Liver (tissue), 9 donors: Measurements from ENCODE around the gene TYW1. TPM values are rescaled to one million over a fixed set of nuclear protein-coding genes. Genes with fewer than 3 reads are reported as not detected.
"Not testable (repeated sequence)": the region's sequence is repeated elsewhere in the genome, so short reads cannot be mapped to it uniquely, and the experiment has no call there.

Source experiments
- DNase-seq: peaks from one replicate; pipeline ENCODE4 v3.0.0-alpha.2; 2017; ENCODE audit warnings: low spot score
- H3K27ac ChIP-seq, 2 donors: one replicate each; pipeline ENCODE4 v1.7.0; 2013; ENCODE audit warnings: inconsistent platforms in 2 of 2, low read length in 2 of 2, control low read depth in 1 of 2, low read depth in 1 of 2, mild to moderate bottlenecking in 1 of 2
- H3K27me3 ChIP-seq, 4 donors: one replicate each; pipeline versions ENCODE4 v1.6.1 to v1.7.0; 2013; ENCODE audit warnings: low read length in 3 of 4, inconsistent platforms in 1 of 4, mild to moderate bottlenecking in 1 of 4, moderate library complexity in 1 of 4; ENCODE audit not compliant: control insufficient read depth in 4 of 4, insufficient read depth in 4 of 4
- H3K36me3 ChIP-seq, 4 donors: one replicate each; pipeline versions ENCODE4 v1.6.1 to v1.7.0; 2013; ENCODE audit warnings: low read length in 3 of 4, mild to moderate bottlenecking in 3 of 4, low read depth in 1 of 4, moderate library complexity in 1 of 4; ENCODE audit not compliant: control insufficient read depth in 4 of 4, insufficient read depth in 3 of 4
- H3K4me1 ChIP-seq, 4 donors: one replicate each; pipeline versions ENCODE4 v1.6.1 to v1.7.0; 2013; ENCODE audit warnings: low read length in 3 of 4, mild to moderate bottlenecking in 3 of 4, moderate library complexity in 1 of 4; ENCODE audit not compliant: control insufficient read depth in 4 of 4, insufficient read depth in 4 of 4
- H3K4me3 ChIP-seq, 3 donors: one replicate each; pipeline versions ENCODE4 v1.6.1 to v1.7.0; 2013; ENCODE audit warnings: low read length in 3 of 3, control low read depth in 1 of 3, low read depth in 1 of 3, mild to moderate bottlenecking in 1 of 3
- H3K9ac ChIP-seq, 2 donors: one replicate each; pipeline ENCODE4 v1.7.0; 2013; ENCODE audit warnings: low read length in 2 of 2, mild to moderate bottlenecking in 2 of 2, moderate library complexity in 2 of 2, control low read depth in 1 of 2, low read depth in 1 of 2
- H3K9me3 ChIP-seq, 4 donors: one replicate each; pipeline versions ENCODE4 v1.6.1 to v1.7.0; 2013; ENCODE audit warnings: low read length in 3 of 4; ENCODE audit not compliant: control insufficient read depth in 4 of 4
- NR2F2 ChIP-seq: IDR thresholded peaks from 2 replicates; pipeline ENCODE4 v1.6.1; 2016; ENCODE audit warnings: antibody characterized with exemption
- WGBS: extraction: QIAGEN DNeasy Blood & Tissue Kit; methylation state at CpG from one replicate; pipeline ENCODE4 v1.1.7; 2013; 5-methylcytosine and 5-hydroxymethylcytosine counted together
- polyA plus RNA-seq, 2 donors: library from polyadenylated mRNA; stranded (reverse) in 1 of 2; unstranded in 1 of 2; fragments of 200-250 nt in 1 of 2; fragments of >200 nt in 1 of 2; fragmentation: Nextera tagmentation in 1 of 2; extraction: Ambion mirVana in 1 of 2; gene quantifications; one replicate each; pipeline versions ENCODE4 v1.2.1 to v1.2.3, GENCODE V29; 2013 to 2015
- total RNA-seq, 2 donors: library from RNA; depleted of rRNA; stranded (reverse); fragments of >200 nt; gene quantifications; one replicate each; pipeline ENCODE4 v1.2.3, GENCODE V29; 2014
- donor health status: healthy.
- donor health status: healthy.
- donor health status: healthy.
- donor health status: healthy.
- donor health status: healthy.

TYW1 gene
- total and polyA plus RNA-seq, 4 donors, result 6.7 to 16.6 (median 9.9) TPM

GRCh38 chr7:67143091-67143786 lies 146.6 kb downstream of the TYW1 start:
- not testable (repeated sequence) for H3K27ac ChIP-seq
- WGBS, result 76% methylated on average over 9 of the region's 9 CpGs
- peak; percentile 39 for TF ChIP-seq NR2F2

GRCh38 chr7:67145581-67146193 lies 149.1 kb downstream of the TYW1 start:
- not testable (repeated sequence) for DNase-seq, H3K4me1 ChIP-seq, H3K36me3 ChIP-seq, H3K4me3 ChIP-seq, H3K27ac ChIP-seq, H3K9ac ChIP-seq, H3K27me3 ChIP-seq, H3K9me3 ChIP-seq
- WGBS, result 91% methylated on average over 3 of the region's 3 CpGs

More at GRCh38 chr7:67143091-67143786, 146.6 kb downstream of the TYW1 start:
- not testable (repeated sequence) for H3K36me3 ChIP-seq, H3K9me3 ChIP-seq, DNase-seq, H3K27me3 ChIP-seq, H3K4me1 ChIP-seq, H3K9ac ChIP-seq, H3K4me3 ChIP-seq

GRCh38 chr7:67149131-67149530 lies 152.5 kb downstream of the TYW1 start:
- H3K27ac ChIP-seq, H3K27me3 ChIP-seq, H3K9me3 ChIP-seq, H3K4me3 ChIP-seq, H3K4me1 ChIP-seq, DNase-seq, H3K9ac ChIP-seq, H3K36me3 ChIP-seq: not testable (repeated sequence)

GRCh38 chr7:67154374-67154773 lies 157.7 kb downstream of the TYW1 start:
- not testable (repeated sequence) for H3K36me3 ChIP-seq, DNase-seq, H3K9ac ChIP-seq, H3K27ac ChIP-seq, H3K4me3 ChIP-seq, H3K27me3 ChIP-seq, H3K9me3 ChIP-seq, H3K4me1 ChIP-seq

- not testable (repeated sequence) for H3K4me1 ChIP-seq, H3K27ac ChIP-seq, H3K9me3 ChIP-seq, H3K9ac ChIP-seq, DNase-seq, H3K4me3 ChIP-seq, H3K27me3 ChIP-seq, H3K36me3 ChIP-seq
- 99% methylated on average over 7 of the region's 7 CpGs for WGBS
Measured at GRCh38 chr7:67156064-67156463, 159.4 kb downstream of the TYW1 start.

- H3K9me3 ChIP-seq, DNase-seq, H3K4me3 ChIP-seq, H3K36me3 ChIP-seq, H3K27ac ChIP-seq, H3K27me3 ChIP-seq, H3K9ac ChIP-seq, H3K4me1 ChIP-seq: not testable (repeated sequence)
- 88% methylated on average over 5 of the region's 5 CpGs for WGBS
Measured at GRCh38 chr7:67163285-67163684, 166.7 kb downstream of the TYW1 start.

- not testable (repeated sequence) for H3K9ac ChIP-seq
- WGBS, result 89% methylated on average over 3 of the region's 3 CpGs
Measured at GRCh38 chr7:67171151-67171550, 174.5 kb downstream of the TYW1 start.

More at GRCh38 chr7:67171151-67171550, 174.5 kb downstream of the TYW1 start:
- H3K27ac ChIP-seq, DNase-seq, H3K9me3 ChIP-seq, H3K4me3 ChIP-seq, H3K4me1 ChIP-seq, H3K36me3 ChIP-seq, H3K27me3 ChIP-seq: not testable (repeated sequence)
